ENCODE results near the gene CCDC7.
"Not testable (repeated sequence)": the region's sequence is repeated elsewhere in the genome, so short reads cannot be mapped to it uniquely, and the experiment has no call there.

CCDC7 gene

GRCh38 chr10:32445740-32446535 is at the start of gene CCDC7:
TSS of gene CCDC7 (plus strand) at chr10:32446140. CDS start at chr10:32451643, 5,503 bp downstream.
- DNase-seq, result peak; percentile 56 to 77

DNA sequence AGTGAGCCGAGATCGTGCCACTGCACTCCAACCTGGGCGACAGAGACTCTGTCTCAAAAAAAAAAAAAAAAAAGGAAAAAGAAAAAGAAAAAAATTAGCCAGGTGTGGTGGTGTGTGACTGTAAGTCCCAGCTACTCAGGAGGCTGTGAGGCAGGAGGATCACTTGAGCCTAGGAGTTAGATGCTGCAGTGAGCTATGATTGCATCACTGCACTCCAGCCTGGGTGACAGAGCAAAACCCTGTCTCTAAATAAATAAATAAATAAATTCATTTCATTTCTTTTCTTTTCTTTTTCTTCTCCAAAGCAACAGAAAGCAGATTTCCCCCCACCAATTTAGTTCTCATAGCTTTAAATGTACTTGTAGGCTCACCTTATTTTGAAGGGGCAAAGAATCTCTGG is 48.8 kb upstream of the CCDC7 start:
- not testable (repeated sequence) for DNase-seq

DNA sequence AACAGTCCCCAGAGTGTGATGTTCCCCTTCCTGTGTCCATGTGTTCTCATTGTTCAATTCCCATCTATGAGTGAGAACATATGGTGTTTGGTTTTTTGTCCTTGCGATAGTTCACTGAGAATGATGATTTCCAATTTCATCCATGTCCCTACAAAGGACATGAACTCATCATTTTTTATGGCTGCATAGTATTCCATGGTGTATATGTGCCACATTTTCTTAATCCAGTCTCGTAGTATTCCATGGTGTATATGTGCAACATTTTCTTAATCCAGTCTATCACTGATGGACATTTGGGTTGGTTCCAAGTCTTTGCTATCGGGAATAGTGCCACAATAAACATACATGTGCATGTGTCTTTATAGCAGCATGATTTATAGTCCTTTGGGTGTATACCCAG is 46.2 kb upstream of the CCDC7 start:
- DNase-seq, result not testable (repeated sequence)

DNA sequence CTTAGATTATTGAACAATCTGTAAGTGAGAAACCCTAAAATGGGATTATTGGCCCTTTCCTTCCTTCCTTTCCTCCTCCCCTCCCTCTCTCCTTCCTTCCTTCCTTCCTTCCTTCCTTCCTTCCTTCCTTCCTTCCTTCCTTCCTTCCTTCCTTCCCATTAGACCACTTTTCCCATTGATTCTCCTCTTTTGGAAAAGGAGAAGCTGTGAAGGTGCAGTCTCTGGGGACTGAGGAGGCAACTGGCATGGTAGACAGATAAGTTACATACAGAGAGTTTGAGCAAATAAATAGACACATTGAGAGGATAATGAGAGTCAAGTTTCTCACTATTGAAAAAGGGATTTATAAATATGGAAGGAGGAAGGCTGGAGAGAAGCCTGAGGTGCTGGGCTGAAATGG is 45.0 kb upstream of the CCDC7 start:
- no peak for DNase-seq

- DNase-seq, result no peak
Observed at GRCh38 chr10:32402499-32402898, 43.4 kb upstream of the CCDC7 start.

- no peak for DNase-seq
Observed at GRCh38 chr10:32403091-32403490, 42.8 kb upstream of the CCDC7 start.

- no peak for DNase-seq
Observed at GRCh38 chr10:32408690-32409089, 37.2 kb upstream of the CCDC7 start.

GRCh38 chr10:32409741-32410140 is 36.2 kb upstream of the CCDC7 start:
- DNase-seq, result no peak

DNA sequence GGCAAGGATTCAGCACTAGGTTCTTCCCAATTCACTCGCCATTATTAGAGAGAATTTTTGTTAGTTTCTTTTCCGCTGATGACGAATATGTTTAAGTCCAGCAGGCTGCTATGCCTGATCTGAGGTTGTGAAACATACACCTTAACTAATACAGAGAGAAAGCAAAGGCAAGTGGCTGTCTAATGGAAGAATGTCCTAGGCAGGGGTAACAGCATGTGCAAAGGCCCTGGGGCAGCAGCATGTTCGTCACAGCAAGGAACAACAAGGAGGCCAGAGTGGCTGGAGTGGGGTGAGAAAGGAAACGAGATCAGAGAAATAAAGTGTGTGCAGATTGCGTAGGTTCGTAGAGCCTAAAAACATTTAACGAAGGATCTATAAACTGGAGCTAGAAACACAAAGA is 35.4 kb upstream of the CCDC7 start:
- DNase-seq, result no peak

DNA sequence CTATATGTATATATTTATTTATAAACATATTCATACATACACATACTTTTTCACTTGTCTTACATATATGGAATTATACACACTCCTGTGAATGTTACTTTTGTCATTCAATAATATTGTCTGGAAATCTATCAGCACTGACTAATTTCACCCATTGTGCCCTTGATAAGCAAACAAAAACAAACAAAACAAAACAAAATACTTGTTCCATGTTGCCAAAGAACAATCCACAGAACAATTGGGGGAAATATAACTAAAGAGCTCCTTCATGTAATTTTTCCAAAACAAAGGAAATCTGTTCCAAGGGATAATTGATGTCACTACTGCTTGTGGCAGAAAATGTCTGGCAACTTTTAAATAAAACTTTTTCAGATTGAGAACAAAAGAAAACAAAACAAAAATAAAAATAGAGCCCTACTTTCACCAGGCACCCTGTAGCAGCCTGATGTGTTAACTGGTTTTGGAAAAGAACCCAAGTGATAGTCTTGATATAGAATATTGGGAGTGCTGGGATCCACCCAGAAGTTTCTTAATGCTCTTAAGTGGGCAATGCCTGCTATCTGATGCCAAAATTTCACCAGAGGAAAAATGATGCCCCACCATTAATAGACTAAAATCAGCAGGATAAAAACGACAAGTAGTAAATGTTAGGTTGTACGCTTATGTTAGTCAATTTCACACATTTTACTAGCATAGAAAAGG is 34.0 kb upstream of the CCDC7 start:
- DNase-seq, result no peak

GRCh38 chr10:32412499-32412853 is 33.5 kb upstream of the CCDC7 start:
- DNase-seq, result no peak

- no peak for DNase-seq
Observed at GRCh38 chr10:32413513-32413912, 32.4 kb upstream of the CCDC7 start.

DNA sequence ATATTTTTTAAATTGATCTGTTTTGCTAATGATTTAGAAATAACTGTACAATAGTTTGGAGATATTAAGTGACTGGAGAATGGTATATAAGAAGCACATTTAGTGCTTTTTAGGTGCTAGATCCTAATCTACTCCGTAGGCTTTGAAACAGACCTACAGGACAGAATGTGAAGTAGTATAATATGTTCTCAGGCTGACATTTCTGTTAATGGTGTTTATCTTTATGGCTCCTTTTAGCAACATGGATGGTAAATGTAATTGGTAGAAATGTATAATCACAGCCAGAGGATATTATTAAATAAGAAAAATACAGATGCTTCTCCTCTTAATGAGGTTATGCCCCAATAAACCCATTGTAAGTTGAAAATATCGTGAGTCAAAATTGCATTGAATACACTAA is 30.6 kb upstream of the CCDC7 start:
- DNase-seq, result no peak

DNA sequence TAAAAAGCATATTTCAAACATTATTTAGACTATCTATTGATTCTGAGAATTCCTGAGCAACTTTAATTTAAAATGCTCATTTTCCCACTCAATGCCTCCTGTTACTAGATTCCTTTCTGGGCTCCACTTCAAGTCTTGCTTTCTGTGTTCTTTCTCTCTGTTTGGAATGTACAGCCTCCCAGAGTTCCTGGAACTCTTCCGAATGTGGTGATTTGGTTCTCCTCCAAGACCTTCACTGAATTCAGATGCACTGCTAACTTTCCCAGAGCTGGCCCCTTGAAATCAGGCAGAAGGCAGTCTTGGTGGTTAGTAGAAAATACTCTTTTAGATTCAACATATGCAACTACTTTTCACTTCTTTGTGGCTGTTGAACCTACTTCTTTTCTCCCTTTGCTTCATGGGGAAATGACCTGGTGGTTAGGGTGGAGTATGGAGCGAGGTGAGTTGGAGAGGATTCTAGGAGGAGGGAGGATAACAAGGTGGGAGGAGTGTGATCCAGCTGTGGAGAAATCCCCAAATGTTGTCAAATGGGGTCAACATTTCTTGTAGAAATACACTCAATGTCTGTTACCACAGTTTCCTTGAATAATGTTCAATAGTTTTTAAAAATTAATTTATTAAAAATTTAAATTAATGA is 27.9 kb upstream of the CCDC7 start:
- no peak for DNase-seq

DNA sequence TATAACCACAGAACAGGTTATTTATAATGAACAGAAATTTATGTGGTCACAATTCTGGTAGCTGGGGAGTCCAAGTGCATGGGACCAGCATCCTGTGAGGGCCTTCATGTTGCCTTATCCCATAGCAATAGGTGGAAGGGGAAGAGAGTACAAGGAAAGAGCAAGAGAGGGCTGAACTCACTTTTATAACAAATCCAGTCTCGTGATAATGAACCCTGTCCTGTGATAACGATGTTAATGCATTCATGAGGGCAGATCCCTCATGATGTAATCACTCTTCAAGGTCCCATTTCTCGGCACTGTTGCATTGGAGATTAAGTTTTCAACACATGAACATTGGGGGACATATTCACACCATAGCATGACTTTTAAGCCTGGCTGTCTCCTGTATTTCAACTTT is 27.4 kb upstream of the CCDC7 start:
- no peak for DNase-seq

- DNase-seq, result no peak
Observed at GRCh38 chr10:32419615-32420014, 26.3 kb upstream of the CCDC7 start.

DNA sequence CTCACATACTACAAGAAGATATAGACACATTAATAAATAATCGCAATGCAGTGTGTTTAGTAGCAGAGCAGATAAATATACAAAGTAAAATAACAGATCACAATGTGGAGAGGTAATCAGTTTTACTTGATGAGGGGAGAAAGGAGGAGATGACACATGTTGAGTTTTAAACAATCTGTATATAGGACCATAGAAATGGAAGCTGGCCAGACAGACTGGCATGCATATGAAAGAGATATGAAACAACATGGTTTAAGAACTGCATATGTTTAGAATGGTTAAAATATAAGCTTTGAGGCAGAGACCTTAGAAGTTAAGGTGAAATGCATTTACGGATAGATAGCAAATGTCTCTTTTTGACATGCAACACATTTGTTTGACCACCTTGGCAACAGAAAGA is 19.8 kb upstream of the CCDC7 start:
- DNase-seq, result no peak

DNA sequence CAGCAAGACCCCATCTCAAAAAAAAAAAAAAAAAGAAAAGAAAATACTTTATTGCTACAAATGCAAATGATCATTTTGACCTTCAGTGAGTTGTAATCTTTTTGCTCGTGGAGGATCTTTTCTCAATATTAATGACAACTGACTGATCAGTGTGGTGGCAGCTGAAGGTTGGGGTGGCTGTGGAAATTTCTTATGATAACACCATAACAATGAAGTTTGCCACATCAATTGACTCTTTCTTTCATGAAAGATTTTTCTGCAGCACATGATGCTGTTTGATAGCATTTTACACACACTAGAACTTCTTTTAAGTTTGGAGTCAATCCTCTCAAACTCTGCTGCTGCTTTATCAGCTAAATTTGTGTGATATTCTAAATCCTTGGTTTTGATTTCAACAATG is 12.4 kb upstream of the CCDC7 start:
- no peak for DNase-seq

GRCh38 chr10:32436215-32436614 is 9.7 kb upstream of the CCDC7 start:
- DNase-seq, result no peak

- DNase-seq, result no peak
Observed at GRCh38 chr10:32437334-32437733, 8.6 kb upstream of the CCDC7 start.

DNA sequence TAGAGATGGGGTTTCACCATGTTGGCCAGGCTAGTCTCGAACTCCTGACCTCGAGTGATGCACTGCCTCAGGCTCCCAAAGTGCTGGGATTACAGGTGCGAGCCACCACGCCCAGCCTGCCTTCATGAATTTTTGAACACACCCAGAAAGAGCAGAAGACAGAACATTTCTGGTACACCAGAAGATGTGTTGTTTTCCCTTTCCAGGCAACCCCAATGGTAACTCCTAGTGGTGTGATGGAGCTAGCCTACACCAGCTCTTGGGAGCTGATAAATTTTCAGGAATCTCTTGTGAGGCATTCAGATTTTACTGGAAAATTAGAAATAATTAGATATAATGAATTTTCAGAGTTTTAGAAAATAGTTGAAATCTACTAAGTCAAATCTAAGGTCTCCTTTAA is 904 bp upstream of the CCDC7 start:
- no peak for DNase-seq

GRCh38 chr10:32446536-32447406 is 831 bp downstream of the CCDC7 start:
- no peak for DNase-seq

DNA sequence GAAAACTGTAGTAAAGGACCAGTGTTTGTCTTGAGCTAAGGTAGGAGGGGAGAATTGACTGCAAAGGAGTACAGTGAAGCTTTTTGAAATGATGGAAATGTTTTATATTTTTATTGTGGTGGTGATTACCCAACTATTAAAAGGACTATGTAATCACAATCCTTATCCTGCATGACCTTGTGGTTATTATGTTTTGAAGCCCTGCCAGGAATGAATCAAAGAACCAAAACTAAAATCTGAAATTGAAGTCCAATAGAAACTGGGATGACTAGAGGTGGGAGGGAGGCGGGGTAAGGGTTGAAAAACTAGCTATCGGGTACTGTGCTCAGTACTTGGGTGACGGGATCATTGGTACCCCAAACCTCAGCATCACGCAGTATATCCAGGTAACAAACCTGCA is 8.2 kb downstream of the CCDC7 start:
- DNase-seq, result no peak

All from bone marrow (tissue), 2 donors.